Thyroid gland (tissue), 4 donors: Measurements from ENCODE around the gene GAS7.

Source experiments
- CTCF ChIP-seq, 6 experiments: fragments of 200-600 bp in 3 of 6; fragments of 450-650 bp in 3 of 6; sonication (generic) in 3 of 6; IDR thresholded peaks; one replicate each; pipeline ENCODE4 v1.5.1; 2016 to 2019; ENCODE audit warnings: antibody characterized with exemption in 6 of 6, mild to moderate bottlenecking in 2 of 6, inconsistent platforms in 1 of 6, moderate library complexity in 1 of 6
- POLR2A ChIP-seq, 2 donors: fragments of 450-650 bp; IDR thresholded peaks; one replicate each; pipeline ENCODE4 v1.6.1; 2017; ENCODE audit warnings: antibody characterized with exemption in 2 of 2, mild to moderate bottlenecking in 2 of 2, moderate library complexity in 1 of 2

DNA sequence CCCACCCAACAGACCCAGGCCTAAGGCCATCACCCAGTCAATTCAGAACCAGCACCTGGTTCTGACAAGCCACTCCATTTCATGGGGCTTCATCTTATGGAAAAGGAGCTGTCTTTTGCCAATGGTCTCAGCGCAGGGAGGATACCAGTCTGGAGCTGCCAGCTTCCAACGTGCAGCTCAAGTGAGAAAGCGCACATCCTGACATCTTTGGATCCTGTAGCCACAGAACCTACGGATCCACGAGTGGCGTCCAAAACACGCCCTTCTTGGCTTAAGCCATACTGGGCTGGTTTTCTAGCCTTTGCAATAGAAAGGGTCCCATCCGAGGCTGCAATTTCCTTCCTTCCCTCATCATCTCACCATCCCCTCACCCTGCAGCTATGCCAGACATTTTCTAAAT, 101.8 kb downstream of the GAS7 start:
- TF ChIP-seq CTCF (IDR thresholded peaks at IDR 0.05) (no peak), POLR2A (IDR thresholded peaks at IDR 0.05) (no peak)
